DND-41 (cell line): Measurements from ENCODE around the gene ZNF668.

Experiments
- CTCF ChIP-seq: IDR thresholded peaks from 2 replicates; pipeline ENCODE4 v1.5.1; 2012; ENCODE audit warnings: borderline replicate concordance, low read length, moderate library complexity, mild to moderate bottlenecking; ENCODE audit not compliant: poor library complexity, severe bottlenecking; ENCODE audit errors: extremely low read depth
- EZH2 ChIP-seq: IDR thresholded peaks from 3 replicates; pipeline ENCODE4 v1.6.1; 2012; ENCODE audit warnings: borderline replicate concordance, low read depth, mild to moderate bottlenecking, moderate library complexity, low read length, inconsistent platforms; ENCODE audit not compliant: severe bottlenecking

GRCh38 chr16:31071861-31072260 lies 2.2 kb downstream of the ZNF668 start:
- TF ChIP-seq EZH2 (no peak), CTCF (no peak)
